Lower leg skin (tissue), 4 donors: Measurements from ENCODE around the gene RPL31. TPM values are rescaled to one million over a fixed set of nuclear protein-coding genes. Genes with fewer than 3 reads are reported as not detected.
A peak's percentile ranks its signal among the peaks of the same experiment; 100 is the strongest.

Experiments used
- DNase-seq, 2 donors: peaks; one replicate each; pipeline ENCODE4 v3.0.0-alpha.2; 2019; ENCODE audit warnings: low spot score in 2 of 2
- H3K4me3 ChIP-seq: fragments of 200-600 bp; sonication (generic); 2 replicates; pipeline ENCODE4 v1.5.1; 2017; ENCODE audit warnings: mild to moderate bottlenecking, low read depth; ENCODE audit not compliant: poor library complexity, severe bottlenecking
- CTCF ChIP-seq, 3 donors: fragments of 450-650 bp; IDR thresholded peaks; one replicate each; pipeline ENCODE4 v1.5.1; 2016; ENCODE audit warnings: antibody characterized with exemption in 3 of 3, mild to moderate bottlenecking in 3 of 3, moderate library complexity in 2 of 3
- POLR2A ChIP-seq, 2 donors: fragments of 450-650 bp; IDR thresholded peaks; one replicate each; pipeline ENCODE4 v1.6.1; 2016 to 2017; ENCODE audit warnings: antibody characterized with exemption in 2 of 2, mild to moderate bottlenecking in 1 of 2, moderate library complexity in 1 of 2
- WGBS, 2 donors: methylation state at CpG; one replicate each; pipeline ENCODE4 v1.1.5; 2018; 5-methylcytosine and 5-hydroxymethylcytosine counted together
- intact Hi-C: fragments of 100-400 bp; cut with DNase I; formaldehyde crosslinking; loops from one replicate; pipeline ENCODE4 v1.15.0; 2023; ENCODE audit warnings: low total_unique reads
- total RNA-seq, 4 donors: library from RNA; depleted of rRNA; stranded (reverse); fragments of >200 nt; gene quantifications; one replicate each; pipeline ENCODE4 v1.1.0, GENCODE V29; 2016

RPL31 gene
- total RNA-seq, result 1,000 to 10,000 TPM; 1,244 to 1,827 (median 1,503) TPM

- DNase-seq, result peak; percentile 95 to 99
- TF ChIP-seq CTCF (IDR thresholded peaks at IDR 0.05) (no peak), POLR2A (IDR thresholded peaks at IDR 0.05) (peak in 1 of 2 donors; percentile 57)
- H3K4me3 ChIP-seq, result peak within 1 kb of the TSS; percentile 92
- intact Hi-C loops, result no loop called here
- 4 to 7% methylated on average over 58 to 59 of the region's 59 CpGs for WGBS, 2 donors
Observed at GRCh38 chr2:101001691-101002561, at the start of gene RPL31. RPL31 (plus strand) TSS chr2:101002289; CDS start chr2:101002702, 413 bp downstream.

GRCh38 chr2:100952512-100952911 is 49.6 kb upstream of the RPL31 start:
- H3K4me3 ChIP-seq, result no peak overlapping the region
- intact Hi-C loops, result no loop called here
- TF ChIP-seq POLR2A (IDR thresholded peaks at IDR 0.05), result no peak
- no peak for TF ChIP-seq CTCF (IDR thresholded peaks at IDR 0.05)
- 92 to 95% methylated on average over 2 of the region's 2 CpGs for WGBS, 2 donors
- DNase-seq, result no peak

- no peak for DNase-seq
- intact Hi-C loops, result no loop called here
- no peak overlapping the region for H3K4me3 ChIP-seq
- TF ChIP-seq POLR2A (IDR thresholded peaks at IDR 0.05) (no peak), CTCF (IDR thresholded peaks at IDR 0.05) (no peak)
- WGBS, 2 donors, result 89 to 94% methylated on average over 10 to 11 of the region's 11 CpGs
Observed at GRCh38 chr2:100953406-100954043, 48.6 kb upstream of the RPL31 start.

- WGBS, 2 donors, result 75 to 90% methylated on average over 6 of the region's 6 CpGs
- H3K4me3 ChIP-seq, result no peak overlapping the region
- intact Hi-C loops, result no loop called here
- TF ChIP-seq POLR2A (IDR thresholded peaks at IDR 0.05) (no peak), CTCF (IDR thresholded peaks at IDR 0.05) (no peak)
- DNase-seq, result no peak
Observed at GRCh38 chr2:100954044-100954420, 48.1 kb upstream of the RPL31 start.

GRCh38 chr2:100955226-100955625 is 46.9 kb upstream of the RPL31 start:
- no peak for DNase-seq
- H3K4me3 ChIP-seq, result no peak overlapping the region
- intact Hi-C loops, result no loop called here
- TF ChIP-seq CTCF (IDR thresholded peaks at IDR 0.05), result no peak
- no peak for TF ChIP-seq POLR2A (IDR thresholded peaks at IDR 0.05)
- WGBS, 2 donors, result 93 to 96% methylated on average over 4 of the region's 4 CpGs
